Frontal cortex (tissue), 4 donors: ENCODE measurements around the gene PPM1M. TPM values are rescaled to one million over a fixed set of nuclear protein-coding genes. Genes with fewer than 3 reads are reported as not detected.

ENCODE experiments used
- DNase-seq, 2 donors: peaks; one replicate each; pipeline ENCODE4 v3.0.0; 2012; ENCODE audit warnings: low spot score in 2 of 2
- FAIRE-seq: peaks from 2 replicates; lab custom pipeline; 2012; peaks lifted over from hg19 to GRCh38; lab: Jason Lieb, UNC
- small RNA-seq: library from RNA; depleted of rRNA; stranded (forward); fragments of <200 nt; gene quantifications from one replicate; pipeline ENCODE3, GENCODE V24; 2014
- total RNA-seq: library from RNA; depleted of rRNA; stranded (reverse); fragments of >200 nt; gene quantifications from one replicate; pipeline ENCODE4 v1.2.3, GENCODE V29; 2014
- donor health status: control.
- donor health status: control.
- donor health status: control.

PPM1M gene
- total RNA-seq, 1 donor from 2014 or later, result 6.9 TPM

DNA sequence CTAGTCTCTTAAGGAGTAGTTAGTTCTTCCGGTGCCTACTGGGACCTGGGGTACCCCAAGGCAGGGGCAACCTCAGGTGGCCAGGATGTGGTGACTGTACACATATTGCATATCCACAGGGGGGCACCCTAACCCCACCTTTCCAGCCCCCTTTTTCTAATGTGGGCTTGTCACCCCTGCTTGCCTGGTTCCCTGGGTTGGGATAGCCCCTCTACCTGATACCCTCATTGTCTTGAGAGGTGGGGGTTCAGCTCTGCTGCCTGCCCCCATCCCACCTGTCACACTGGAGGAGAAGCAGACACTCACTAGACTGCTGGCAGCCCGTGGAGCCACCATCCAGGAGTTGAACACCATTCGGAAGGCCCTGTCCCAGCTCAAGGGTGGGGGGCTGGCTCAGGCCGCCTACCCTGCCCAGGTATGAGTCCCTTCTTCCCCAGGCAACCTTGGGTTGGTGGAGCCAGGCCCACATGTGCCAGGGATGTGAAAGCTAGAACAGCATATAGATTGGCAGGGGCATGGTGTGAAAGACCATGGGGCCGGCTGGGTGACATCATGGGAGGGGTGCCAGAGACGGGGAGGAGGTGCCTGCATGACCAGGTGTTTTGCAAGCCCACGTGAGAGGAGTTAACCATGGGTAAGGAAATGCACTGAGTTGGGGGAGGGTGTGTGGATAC, 46.1 kb downstream of the PPM1M start:
- FAIRE-seq, result no peak
- DNase-seq, result no peak

GRCh38 chr3:52292247-52293065, 46.9 kb downstream of the PPM1M start:
- FAIRE-seq, result no peak

GRCh38 chr3:52293491-52294319, 48.1 kb downstream of the PPM1M start:
- no peak for DNase-seq
- FAIRE-seq, result no peak

More at GRCh38 chr3:52292247-52293065, 46.9 kb downstream of the PPM1M start:
- no peak for DNase-seq

GRCh38 chr3:52294320-52295150, 49.0 kb downstream of the PPM1M start:
- FAIRE-seq, result no peak
- no peak for DNase-seq

- no peak for DNase-seq
- no peak for FAIRE-seq
Observed at GRCh38 chr3:52295671-52296208, 50.2 kb downstream of the PPM1M start.

- FAIRE-seq (no peak), DNase-seq (no peak)
Observed at GRCh38 chr3:52297242-52298148, 51.9 kb downstream of the PPM1M start.

DNA sequence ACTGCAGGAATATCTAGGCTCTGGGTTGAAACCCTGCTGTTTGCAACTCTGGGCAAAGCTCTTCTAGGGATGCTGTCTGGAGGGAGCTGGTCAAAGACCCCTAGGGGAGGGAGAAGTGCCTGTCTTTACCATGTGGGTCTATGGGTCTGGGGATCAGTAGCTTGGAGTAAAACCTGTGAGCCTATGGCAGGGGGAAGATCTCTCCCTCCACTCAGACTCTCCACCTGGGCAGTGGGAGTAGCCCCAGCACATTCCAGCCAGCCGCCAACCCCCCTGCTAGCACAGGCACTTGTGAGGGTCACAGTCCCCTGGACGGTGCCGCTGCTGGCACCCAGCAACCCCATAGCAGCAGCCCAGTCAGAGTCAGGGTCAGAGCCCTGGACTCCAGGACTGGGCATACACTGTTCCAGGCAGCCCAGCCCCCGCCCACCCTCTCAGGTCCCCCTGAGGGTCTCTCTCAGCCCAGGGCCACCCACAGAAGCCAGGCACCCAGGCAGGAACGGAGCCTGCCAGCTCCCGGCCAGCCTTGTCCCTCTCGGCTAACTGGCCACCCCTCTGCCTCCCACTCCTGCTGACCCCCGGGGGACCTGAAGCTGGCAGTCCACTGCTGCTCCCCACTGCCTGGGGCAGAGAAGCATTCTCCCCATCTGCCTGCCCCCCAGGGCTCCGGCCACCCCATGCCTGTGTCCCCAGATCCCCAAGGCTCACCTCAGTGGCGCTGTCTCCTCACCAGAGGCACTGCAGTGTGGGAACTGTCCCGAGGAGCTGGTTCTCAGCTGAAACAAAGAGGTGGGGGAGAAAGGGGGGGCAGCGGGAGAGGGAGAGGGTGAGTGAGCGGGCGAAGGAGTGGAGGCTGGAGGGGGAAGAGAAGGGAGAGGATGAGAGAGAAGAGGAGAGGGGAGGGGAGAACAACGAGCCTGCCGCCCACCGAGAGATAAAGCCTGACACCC, 52.9 kb downstream of the PPM1M start:
- FAIRE-seq (no peak), DNase-seq (no peak)

DNA sequence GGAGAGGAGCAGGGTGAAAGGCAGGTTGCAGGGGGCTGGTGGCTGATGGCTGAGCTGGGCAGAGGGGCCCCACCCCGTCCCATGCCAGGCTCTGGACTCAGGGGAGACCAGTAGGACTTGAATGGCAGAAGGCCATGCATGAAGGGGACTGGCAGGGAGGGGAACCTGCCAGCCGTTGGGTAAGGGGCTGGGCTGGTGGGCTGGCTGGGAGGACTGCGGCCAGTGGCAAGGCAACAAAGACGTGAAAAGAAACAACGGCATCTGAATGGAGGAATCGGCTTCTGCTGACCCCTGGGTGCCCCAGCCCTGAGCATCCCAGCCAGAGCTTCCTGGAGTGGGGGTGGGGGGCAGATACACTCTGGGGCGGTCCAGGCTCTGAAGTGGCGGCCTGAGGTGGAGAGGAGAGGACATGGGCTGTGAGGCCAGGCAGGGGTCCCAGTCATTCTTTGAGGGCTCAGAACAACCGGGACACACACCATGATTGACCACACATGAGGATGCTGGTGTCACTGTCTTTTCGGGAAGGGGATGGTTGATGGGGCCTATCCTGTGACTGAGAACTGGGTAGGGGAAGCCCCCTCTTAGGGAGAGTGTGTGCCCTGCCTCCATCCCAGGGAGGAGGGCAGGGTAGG, 53.8 kb downstream of the PPM1M start:
- DNase-seq (no peak), FAIRE-seq (no peak)

Small RNA genes within 50 kb of the gene (small RNA-seq; reads per million reads assigned to genes)
- gene MIR135A1, result 8.3 reads per million, percentile 95 among the genes with 10 or more reads in this experiment
- 3,693 reads per million, percentile 100 among the genes with 10 or more reads in this experiment for gene MIRLET7G

Other genes with a start within 250 kb of the PPM1M start
- 852 TPM for gene RPL29, start 249.9 kb upstream of the PPM1M start, total RNA-seq
- 8.6 TPM for gene DUSP7, start 189.2 kb upstream of the PPM1M start, total RNA-seq
- 2.4 TPM for gene POC1A, start 91.3 kb upstream of the PPM1M start, total RNA-seq
- 51.4 TPM for gene ALAS1, start 47.6 kb upstream of the PPM1M start, total RNA-seq
- not detected for gene TLR9, start 20.1 kb upstream of the PPM1M start, total RNA-seq
- gene TWF2, start 6.6 kb upstream of the PPM1M start, total RNA-seq, result 24.5 TPM
- 151 TPM for gene WDR82, start 32.9 kb downstream of the PPM1M start, total RNA-seq
- 2.0 TPM for gene GLYCTK, start 42.1 kb downstream of the PPM1M start, total RNA-seq
- gene DNAH1, start 70.6 kb downstream of the PPM1M start, total RNA-seq, result 1.2 TPM
- gene BAP1, start 164.2 kb downstream of the PPM1M start, total RNA-seq, result 115 TPM
- 7.3 TPM for gene PHF7, start 164.9 kb downstream of the PPM1M start, total RNA-seq
- 4.1 TPM for gene SEMA3G, start 199.3 kb downstream of the PPM1M start, total RNA-seq
- 0.41 TPM for gene TNNC1, start 208.3 kb downstream of the PPM1M start, total RNA-seq
- gene NISCH, start 209.8 kb downstream of the PPM1M start, total RNA-seq, result 58.7 TPM
- gene STAB1, start 249.6 kb downstream of the PPM1M start, total RNA-seq, result 13.9 TPM